HG03159 (cell line): ENCODE results near the gene FXYD7.
"Not testable (repeated sequence)": the region's sequence is repeated elsewhere in the genome, so short reads cannot be mapped to it uniquely, and the experiment has no call there.

Experiments used
- ATAC-seq: cut with Tn5 transposase; IDR thresholded peaks from one replicate; pipeline ENCODE4 v1.9.1; 2021; ENCODE audit warnings: mild to moderate bottlenecking, moderate library complexity; ENCODE audit not compliant: unreplicated experiment

The FXYD7 gene

DNA sequence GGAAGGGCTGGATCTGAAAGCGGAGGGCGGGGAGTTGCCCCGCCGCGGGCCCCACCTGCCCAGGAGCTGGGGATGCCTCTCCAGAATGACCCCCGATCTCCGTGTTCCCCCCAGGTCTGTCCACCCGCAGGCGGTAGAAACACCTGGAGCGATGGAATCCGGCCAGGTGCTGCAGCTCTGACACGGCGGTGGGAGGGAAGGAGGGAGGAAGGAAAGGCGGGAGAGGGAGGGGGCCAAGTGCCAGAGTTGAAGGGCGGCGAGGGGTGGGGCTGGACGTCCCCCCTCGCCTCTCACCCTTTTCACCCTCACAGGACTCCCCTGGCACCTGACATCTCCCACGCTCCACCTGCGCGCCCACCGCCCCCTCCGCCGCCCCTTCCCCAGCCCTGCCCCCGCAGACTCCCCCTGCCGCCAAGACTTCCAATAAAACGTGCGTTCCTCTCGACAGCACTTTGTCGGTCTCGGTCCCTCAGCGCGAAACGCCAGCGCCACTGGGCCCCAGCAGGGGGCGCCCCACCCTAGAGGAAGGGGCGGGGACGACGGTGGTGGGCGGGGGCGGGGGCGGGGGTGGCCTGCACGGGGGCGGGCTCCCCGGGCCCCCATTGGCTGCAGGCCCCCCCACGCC is 337 bp upstream of the FXYD7 start:
- no peak for ATAC-seq

DNA sequence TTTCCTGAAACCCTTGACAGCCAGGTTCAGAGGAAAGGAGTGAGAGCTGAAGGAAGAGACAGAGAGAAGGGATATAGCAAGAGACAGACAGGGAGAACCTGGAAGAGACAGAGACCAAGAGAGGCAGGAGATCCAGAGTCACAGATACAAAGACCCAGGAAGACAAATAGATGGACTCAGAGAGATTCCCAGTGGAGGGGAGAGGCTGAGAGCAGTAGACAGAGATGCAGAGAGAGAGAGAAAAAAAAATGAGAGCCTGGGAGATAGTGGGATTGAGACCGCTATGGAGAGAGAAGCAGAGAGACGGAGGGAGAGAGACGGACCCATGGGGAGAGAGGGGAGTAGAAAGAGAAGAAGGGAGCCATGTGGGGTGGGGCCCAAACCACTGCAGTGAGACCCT is 763 bp downstream of the FXYD7 start:
- ATAC-seq: no peak

DNA sequence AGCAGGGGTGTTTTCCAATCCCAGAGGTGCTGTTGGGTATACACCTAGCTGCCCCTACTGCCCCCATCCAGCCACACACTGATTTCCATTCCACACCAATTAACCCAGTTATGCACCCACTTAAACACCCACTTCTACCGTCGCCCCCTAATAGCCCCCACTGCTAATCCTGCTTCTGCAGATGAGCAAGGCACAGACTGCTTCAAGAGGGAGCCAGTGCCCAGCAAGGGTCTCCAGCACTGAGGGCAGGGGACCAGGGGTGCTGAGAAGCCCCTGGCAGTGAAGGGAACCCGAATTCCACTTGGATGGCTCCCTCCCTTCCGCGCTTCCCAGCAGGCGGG is 1.2 kb downstream of the FXYD7 start:
- ATAC-seq: no peak

DNA sequence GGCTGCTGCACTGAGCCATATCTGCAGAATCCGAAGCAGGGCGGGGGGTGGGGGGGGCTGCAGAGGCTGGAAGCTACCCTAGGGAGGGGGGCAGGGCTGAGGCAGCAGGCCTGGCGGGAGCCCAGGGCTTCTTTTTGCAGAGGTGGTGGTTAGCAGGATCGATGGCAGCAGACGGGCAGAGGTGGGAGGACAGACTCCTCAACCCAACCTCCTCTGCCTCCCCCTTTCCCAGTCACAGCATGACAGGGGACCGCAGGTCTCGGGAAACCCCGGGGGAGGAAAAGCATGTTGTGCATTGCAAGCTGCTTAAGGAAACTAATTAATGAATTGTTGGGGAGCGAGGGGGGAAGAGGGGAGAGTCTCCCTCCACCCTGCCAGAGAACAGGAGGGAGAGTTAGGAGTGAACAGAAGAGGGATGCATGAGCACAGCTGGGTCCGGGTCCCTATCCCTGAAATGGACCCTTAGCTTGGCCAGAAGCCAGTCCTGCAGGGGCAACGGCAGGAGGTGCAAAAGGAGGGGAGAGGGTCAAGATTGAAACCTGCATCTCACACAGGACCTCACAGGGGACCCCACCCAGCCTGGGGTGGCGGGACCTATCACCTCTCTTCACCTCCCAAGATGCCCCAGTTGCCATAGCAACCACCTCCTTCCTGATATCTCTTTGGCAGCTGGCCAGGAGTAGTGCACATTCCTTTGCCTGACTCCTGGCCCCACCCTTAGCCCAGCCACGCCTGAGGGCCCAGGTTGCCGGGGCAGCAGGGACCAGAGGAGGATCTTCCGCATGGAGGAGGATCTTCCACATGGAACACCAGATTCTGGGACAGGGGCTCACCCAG is 1.8 kb downstream of the FXYD7 start:
- no peak for ATAC-seq

DNA sequence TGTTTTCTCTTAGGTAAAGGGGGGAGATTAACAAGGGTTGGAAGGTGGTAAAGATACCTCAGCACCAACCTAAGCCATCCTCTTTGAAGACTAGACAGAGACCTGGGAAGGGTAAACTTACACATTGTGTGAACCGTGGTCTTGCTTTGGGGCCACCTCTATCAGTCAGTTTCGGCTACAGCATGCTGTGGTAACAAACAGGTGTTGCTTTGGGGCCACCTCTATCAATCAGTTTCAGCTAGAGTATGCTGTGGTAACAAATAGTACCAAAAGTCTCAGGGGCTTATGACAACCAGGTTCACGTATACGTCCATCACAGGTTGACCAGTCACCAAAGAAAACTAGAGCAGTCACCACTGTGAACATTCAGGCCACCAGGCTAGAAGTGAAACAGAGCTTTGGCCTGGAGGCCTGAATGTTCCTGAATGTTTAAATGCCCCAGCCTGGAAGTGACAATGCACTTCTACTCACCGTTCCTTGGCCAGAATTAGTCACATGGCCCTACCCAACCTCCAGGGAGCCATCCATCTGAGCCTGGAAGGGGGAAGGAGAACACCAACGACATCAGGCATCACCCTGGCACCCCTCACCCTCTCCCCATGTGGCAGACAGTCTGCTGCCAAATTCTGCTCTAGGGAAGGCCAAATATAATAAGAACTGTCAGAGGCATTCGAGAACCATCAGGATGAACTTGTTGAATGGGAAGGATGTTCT is 3.8 kb downstream of the FXYD7 start:
- ATAC-seq: no peak

DNA sequence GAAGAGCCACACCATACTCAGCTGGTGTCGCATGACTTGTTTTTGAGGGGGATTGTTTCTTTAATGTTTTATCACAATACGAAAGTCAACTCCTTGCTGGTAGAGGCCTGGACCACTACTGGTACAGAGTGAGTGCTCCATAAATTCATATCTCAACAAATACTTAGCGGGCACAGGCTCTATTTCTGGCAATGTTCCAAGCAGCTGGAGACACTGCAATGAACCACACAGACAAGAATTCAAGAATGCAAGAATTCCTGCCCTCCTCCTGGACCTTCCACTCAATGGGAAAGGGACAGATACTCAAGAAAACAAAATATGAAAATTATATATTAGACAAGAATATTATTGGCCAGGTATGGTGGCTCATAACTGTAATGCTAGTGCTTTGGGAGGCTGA is 6.4 kb downstream of the FXYD7 start:
- ATAC-seq: no peak

DNA sequence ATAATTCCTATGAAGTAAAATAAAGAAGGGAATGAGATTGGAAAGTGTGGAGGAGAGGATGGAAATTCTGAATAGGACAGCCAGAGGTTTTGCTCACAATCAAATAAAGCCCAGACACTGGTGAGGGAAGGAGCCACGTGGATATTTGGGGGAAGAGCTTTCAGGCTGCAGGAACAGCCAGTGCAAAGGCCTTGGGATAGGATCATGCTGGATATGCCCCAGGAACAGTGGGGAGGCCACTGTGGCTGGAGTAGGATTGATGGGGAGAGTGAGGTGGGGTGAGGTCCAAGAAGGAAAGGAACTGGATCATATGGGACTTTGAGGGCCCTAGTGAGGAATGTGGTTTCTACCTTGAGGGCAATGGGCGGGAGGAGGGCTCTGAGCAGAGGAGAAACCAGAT is 7.4 kb downstream of the FXYD7 start:
- ATAC-seq: no peak

DNA sequence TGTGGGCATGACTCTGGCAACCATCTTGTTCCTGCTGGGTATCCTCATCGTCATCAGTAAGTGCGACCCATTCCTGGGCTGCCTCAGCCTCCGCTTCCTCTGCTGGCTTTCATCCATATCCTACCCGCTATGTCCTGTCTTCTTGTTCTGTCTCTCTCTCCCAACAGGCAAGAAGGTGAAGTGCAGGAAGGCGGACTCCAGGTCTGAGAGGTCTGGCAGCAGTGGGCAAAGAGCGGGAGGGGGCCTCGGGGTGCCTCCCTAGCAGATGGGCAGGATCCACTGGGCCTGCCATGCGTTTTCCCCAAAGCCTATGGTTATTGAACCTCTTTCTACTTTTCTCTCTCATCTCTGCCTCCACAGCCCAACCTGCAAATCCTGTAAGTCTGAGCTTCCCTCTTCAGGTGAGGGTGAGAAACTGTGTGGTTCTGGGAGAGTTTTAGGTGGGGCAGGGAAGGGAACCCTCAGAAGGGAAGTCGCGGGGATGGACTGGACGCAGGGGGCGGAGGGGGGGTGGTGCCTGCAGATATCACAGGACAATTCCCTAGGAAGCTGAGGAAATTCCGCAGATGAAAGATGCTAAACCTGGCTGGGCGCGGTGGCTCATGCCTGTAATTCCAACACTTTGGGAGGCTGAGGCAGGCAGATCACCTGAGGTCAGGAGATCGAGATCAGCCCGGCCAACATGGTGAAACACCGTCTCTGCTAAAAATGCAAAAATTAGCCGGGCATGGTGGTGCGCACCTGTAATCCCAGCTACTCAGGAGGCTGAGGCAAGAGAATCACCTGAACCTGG is 8.4 kb downstream of the FXYD7 start:
- ATAC-seq: no peak

DNA sequence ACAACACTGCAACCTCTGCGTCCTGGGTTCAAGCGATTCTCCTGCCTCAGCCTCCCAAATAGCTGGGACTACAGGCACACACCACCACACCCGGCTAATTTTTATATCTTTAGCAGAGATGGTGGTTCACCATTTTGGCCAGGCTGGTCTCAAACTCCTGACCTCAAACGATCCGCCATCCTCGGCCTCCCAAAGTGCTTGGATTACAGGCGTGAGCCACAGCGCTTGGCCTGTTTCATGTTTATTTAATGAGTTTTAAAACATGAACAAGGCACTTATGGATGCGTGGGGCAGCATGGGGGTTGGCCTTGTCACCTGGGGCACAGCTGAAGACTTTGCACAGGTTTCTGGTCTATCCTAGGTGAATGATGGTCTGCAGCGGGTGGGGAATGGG is 10.1 kb downstream of the FXYD7 start:
- ATAC-seq: not testable (repeated sequence)

DNA sequence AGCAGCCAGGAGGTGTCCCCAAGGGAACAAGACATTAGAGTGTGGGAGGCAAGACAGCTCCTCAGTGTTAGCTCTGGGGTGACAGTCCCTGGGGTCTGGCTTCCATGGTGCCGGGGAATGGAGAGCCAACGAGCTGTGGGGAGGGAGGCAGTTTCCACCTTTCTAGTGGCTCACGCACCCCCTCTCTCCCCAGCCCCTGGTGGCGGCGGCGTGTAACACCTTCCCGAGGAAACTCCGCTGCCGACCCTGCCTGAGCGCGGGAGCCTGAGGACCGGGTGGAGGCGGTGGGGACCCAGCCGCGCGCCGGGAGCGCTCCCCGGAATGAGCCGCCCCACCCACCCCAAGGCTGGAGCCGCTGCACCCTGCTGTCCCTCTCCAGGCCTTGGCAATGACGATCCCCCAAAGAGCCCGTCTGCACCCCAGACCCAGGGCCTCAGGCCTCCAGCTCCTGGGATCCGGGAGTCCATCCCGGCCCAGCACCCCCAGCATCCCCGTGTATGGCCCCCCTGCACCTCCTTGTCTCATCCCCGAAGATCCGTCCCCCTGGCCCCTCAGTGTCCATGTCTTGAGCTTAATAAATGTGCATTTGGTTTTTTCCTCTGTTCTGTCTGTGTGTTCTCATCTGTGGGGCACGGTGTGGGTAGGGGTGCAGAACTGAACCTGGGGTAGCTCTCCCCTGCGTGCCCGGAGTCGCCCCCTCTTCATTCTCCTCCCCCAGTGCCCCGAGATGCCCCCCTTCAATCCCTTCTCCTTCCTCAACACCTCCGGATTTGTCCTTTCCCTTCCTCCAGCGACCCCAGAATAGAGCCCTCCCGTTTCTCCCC is 10.9 kb downstream of the FXYD7 start:
- ATAC-seq: peak; percentile 61

DNA sequence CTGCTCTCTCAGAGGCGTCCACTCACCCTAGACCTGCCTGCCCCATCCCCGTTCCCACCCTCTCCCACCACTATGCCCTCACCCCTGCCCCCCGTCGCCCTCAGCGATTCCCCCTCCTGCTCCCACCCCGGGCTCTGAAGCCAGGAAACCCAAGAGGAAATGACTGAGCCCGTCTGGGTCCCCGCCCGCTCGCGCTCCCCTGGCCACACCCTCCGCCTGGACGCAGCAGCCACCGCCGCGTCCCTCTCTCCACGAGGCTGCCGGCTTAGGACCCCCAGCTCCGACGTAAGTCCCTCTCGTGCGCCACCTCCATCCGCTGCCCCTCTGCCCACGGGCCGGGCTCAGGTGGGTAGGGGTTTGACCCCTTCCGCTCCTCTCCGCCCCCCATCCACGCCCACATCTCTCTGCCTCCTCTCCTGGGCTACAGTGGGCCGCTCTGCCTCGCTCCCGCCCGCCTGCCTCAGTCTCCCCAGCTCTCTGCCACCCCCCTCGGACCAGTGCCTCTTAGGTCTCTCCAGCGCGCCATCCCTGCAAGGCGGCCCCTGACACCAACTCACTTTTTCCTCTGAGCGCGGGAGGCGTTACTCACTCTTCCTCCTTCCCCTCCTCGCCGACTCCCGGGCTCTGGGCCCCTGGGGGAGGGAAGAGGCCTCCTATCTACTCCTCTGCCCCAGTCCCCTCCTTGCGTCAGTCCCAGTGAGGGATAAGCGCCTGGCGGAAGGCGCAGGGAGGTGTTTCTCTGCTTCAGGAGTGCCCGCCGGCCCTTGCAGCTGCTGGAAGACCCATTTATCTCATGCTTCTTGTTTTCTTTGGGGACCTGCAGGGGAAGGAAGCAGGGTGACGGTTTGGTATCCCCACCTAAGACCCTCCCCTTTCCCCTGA is 11.7 kb downstream of the FXYD7 start, which contains the start of gene FXYD5:
Gene FXYD5 (plus strand): TSS at position 211 of the 882 bp plus-strand sequence. CDS start 816 bp downstream, outside the sequence.
- no peak for ATAC-seq

DNA sequence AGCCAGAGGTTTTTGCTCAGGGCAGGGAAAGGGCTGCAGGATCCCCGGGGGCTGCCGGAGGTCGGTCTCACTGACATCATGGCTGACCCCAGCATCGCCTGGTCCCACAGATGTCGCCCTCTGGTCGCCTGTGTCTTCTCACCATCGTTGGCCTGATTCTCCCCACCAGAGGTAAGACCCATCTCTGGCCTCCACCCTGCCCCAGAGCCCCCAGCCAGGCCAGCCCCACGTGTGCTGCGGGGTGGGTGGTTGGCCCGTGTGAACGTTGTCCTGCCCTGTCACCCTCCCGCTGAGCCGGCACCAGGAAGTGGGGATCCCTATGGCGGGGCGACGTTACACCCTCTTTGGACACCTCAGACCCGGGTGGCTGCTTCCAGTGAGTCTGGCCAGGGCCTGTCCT is 12.4 kb downstream of the FXYD7 start:
- no peak for ATAC-seq

DNA sequence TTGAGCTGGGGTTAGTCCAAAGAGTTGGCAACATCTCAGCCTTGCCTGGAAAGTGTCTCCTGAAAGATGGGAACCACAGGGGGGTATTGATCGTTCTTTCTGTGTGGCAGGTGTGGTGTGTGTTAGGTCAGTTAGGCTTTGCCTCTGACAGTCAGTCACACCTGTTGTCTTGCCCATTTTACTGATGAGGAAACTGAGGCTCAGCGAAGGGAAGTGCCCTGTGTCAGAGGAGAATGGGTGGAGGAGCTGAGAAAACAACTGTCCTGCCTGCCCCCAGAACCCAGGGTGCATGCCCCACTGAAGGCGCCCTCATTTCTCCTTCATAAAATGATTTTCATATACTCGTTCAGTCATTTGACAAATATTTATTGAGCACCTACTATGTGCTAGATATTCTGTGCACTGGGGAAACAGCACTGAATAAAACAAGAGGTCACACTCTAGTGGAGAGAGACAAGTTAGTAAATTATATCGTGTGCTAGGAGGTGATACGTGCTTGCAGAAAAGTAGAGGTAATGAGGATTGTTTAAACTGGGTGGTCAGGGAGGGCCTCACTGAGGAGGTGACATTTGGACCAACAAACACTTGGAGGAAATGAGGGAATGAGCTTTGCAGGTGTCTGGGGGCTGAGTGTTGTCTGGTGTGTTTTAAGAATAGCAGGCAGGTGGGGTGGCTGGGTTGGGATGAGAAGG is 13.1 kb downstream of the FXYD7 start:
- no peak for ATAC-seq

DNA sequence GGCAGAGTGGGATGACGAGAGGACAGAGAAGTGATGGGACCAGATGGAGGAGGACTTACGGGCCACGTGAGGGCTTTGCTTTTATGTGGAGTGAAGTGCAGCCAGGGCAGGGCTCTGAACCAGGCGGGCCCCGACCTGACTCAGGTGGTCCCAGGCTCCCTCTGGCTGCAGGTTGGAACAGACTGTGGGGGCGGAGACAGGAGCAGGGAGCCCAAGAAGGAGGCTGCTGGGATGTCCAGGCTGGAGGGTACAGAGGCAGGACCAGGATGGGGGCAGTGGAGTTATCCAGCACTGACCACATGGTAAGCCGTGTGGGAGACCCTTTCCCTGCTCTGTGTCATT is 13.6 kb downstream of the FXYD7 start:
- no peak for ATAC-seq

DNA sequence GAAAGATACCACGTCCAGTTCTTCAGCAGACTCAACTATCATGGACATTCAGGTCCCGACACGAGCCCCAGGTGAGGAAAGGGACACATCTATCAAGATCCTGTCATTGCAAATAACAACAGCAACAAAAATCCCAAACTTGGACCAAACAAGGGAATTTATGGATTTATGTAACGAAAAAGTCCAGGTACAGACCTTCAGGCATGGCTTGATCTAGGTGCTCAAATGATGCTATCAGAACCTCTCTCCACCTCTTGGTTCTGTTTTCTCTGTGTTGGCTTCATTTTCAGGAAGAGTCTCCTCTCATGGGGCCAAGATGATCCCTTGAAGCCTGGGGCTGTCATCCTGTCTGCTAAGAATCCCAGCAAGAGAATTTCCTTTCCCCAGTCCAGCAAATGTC is 14.4 kb downstream of the FXYD7 start:
- no peak for ATAC-seq

DNA sequence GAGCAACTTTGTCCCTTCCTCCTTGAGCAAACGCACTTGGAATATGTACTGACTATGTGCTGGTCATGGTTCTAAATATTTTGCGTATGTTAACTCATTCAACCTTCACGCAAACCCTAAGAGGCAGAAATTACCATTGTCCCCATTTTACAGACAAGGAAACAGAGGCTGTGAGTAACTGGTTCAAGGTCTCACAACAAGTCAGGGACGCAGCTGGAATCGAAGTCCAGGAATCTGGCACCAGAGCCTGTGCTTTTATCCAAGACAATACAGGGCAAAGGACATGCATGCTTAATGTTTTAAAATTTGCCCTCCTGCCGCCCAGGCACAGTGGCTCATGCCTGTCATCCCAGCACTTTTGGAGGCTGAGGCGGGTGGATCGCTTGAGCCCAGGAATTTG is 16.6 kb downstream of the FXYD7 start:
- ATAC-seq: no peak

DNA sequence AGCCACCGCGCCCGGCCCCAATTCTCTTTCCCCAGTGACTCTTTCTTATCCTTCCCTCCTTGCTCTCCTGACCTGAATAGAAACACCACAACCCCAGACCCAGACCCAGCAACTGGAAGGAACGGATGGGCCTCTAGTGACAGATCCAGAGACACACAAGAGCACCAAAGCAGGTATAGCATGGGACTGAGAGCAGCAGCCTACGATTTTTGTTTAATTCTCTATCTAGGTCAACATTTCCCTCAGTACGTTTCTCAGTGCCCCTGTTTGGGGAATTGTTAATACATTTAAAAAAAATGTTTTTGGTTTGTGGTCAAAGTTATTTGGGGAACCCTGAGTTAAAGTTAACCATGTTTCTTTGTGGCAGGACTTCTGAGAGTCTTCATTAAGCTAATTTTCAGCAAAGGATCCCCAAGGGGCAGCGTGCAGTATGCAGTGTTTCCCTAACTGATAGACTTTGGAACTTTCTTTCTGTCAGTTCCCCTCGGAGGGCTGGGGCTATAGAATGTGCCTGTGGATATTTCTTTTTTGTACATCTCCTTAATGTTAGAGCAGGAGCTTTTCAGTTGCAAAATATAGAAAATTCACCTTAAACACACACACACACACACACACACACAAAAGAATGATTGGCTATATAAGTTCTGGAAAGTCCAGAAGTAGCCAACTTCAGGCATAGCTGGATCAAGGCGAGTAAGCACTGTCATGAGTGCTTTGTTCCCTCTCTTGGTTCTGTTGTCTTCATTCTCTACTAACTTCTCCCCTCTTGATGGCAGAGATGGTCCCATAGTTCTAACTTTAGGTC is 17.8 kb downstream of the FXYD7 start:
- ATAC-seq: no peak

DNA sequence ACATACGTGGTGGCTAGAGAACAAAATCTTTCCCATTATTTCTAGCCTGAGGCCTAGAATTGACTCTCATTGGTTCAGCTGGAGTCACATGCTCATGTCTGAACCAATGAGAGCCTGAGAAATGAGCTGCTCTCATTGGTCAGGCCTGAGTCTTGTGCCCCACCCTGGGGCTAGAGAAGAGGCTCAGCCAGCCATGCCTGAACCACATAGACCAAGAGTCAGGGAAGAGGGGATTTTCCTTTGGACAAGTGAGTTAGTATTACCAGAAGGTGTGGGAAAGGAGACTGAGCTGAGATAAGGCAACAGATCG is 18.3 kb downstream of the FXYD7 start:
- ATAC-seq: no peak
